ENCODE data around the gene RPUSD4. TPM values are rescaled to one million over a fixed set of nuclear protein-coding genes. Genes with fewer than 3 reads are reported as not detected.

Gene RPUSD4
- total RNA-seq, 4 donors from 2014 or later = 18.3 to 29.6 (median 23.3) TPM

DNA sequence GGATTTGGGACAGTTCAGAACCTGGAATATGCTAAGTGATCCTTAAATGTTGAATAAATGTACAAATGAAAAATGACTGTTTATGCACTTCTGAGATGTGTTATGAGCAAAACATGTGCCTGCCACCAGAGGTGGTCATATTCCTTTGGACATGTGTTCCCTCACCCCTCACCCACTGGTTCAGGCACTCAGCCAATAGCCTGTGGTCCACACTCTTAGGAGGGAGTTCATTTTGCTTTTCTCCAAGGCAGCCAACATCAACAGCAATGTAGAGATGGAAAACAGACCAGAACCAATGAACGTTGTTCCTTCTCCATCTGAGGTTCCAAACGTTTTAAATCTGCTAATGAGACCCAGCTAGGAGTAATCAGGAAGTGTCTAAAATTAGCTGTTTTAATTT, 44.0 kb downstream of the RPUSD4 start:
- DNase-seq (ENCODE audit: low spot score in 2 of 2) = no peak
- Histone ChIP-seq H3K4me3 (no peak overlapping the region), H3K36me3 (no peaks in the 10 kb centered on the region), H3K27ac (no peak overlapping the region), H3K27me3 (no peaks in the 10 kb centered on the region), H3K9me3 (no peaks in the 10 kb centered on the region), H3K4me1 (peaks cover 0 to 7% (median 0%) of the 10 kb centered on the region in 4 donors)
- TF ChIP-seq, protein P1, sequence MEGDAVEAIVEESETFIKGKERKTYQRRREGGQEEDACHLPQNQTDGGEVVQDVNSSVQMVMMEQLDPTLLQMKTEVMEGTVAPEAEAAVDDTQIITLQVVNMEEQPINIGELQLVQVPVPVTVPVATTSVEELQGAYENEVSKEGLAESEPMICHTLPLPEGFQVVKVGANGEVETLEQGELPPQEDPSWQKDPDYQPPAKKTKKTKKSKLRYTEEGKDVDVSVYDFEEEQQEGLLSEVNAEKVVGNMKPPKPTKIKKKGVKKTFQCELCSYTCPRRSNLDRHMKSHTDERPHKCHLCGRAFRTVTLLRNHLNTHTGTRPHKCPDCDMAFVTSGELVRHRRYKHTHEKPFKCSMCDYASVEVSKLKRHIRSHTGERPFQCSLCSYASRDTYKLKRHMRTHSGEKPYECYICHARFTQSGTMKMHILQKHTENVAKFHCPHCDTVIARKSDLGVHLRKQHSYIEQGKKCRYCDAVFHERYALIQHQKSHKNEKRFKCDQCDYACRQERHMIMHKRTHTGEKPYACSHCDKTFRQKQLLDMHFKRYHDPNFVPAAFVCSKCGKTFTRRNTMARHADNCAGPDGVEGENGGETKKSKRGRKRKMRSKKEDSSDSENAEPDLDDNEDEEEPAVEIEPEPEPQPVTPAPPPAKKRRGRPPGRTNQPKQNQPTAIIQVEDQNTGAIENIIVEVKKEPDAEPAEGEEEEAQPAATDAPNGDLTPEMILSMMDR (IDR thresholded peaks at IDR 0.05) = no peak
- no peak for TF ChIP-seq EP300 (IDR thresholded peaks at IDR 0.05)
- no peak for TF ChIP-seq POLR2A (IDR thresholded peaks at IDR 0.05)
- 30 to 40% methylated on average over 2 of the region's 2 CpGs for WGBS, 2 donors

DNA sequence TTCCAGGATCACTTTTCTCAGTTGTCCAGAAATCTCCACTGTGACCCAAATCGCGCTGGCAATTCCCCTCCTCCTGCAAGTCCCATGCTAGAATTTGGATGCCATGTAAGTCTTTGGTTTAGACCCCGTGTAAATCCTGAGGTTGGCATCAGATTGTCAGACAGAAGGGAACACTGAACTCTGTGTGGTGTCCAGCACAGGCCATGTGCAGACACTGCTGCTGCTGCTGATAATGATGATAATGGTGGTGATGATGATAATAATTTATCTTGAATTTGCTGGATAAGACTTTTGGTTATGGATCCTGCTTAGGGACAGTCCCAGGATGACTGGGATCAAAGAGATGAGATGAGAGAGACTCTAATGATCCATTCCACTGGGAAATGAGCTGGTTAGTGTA, 45.0 kb downstream of the RPUSD4 start:
- Histone ChIP-seq H3K36me3 (no peaks in the 10 kb centered on the region), H3K4me1 (peaks cover 0 to 7% (median 0%) of the 10 kb centered on the region in 4 donors), H3K27ac (no peak overlapping the region), H3K27me3 (no peaks in the 10 kb centered on the region), H3K9me3 (no peaks in the 10 kb centered on the region), H3K4me3 (no peak overlapping the region)
- TF ChIP-seq POLR2A (IDR thresholded peaks at IDR 0.05) = no peak
- TF ChIP-seq, protein P1 (IDR thresholded peaks at IDR 0.05) = no peak
- TF ChIP-seq EP300 (IDR thresholded peaks at IDR 0.05) = no peak
- DNase-seq (ENCODE audit: low spot score in 2 of 2) = no peak
- 89 to 94% methylated on average over 3 of the region's 3 CpGs for WGBS, 2 donors

DNA sequence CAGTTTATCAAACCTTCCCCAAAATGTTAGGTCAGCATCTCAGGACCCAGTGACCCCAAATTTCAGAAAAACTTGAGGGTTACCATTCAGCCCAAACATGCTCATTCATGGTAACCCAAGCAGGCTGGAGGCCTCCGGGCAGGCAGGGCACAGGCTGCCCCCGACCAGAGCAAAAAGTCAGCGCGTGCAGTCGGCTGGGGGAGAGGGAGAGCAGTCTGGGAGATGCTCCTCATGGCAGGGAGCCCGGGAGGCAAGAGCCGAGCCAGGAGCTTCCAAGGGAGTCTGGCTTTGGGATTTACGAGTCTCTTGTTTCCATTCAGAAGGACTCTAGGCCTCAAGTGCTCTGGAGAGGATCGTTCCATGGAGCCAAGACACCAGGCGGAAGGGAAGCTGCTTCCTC, 45.7 kb downstream of the RPUSD4 start:
- DNase-seq (ENCODE audit: low spot score in 2 of 2) = no peak

DNA sequence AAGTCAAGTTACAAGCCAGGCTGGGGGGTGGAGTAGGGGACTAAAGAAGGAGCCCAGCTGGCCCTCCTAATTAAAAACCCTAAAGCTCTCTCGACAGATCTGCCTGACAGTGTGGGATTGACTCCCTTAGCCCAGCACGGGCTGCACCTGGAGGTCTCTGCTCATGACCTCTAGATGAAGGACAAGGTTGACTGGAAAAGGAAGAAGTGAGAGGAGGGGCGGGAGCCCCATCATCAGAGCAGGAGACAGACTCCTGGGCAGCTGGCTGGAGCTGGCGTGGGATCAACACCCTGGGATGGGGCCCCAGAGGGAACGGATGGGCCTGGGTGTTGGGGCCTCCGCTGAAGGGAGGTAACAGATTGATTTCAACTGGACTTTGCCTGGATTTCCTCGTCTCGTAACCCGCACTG, 46.1 kb downstream of the RPUSD4 start:
- no peak overlapping the region for H3K27ac ChIP-seq
- H3K4me1 ChIP-seq = peaks cover 0 to 7% (median 0%) of the 10 kb centered on the region in 4 donors
- WGBS, 2 donors = 74 to 83% methylated on average over 9 of the region's 9 CpGs
- H3K4me3 ChIP-seq = no peak overlapping the region
- no peaks in the 10 kb centered on the region for H3K36me3 ChIP-seq
- no peak for TF ChIP-seq EP300 (IDR thresholded peaks at IDR 0.05)
- no peak for TF ChIP-seq POLR2A (IDR thresholded peaks at IDR 0.05)
- TF ChIP-seq, protein P1 (IDR thresholded peaks at IDR 0.05) = no peak
- H3K9me3 ChIP-seq = no peaks in the 10 kb centered on the region
- no peak for DNase-seq (ENCODE audit: low spot score in 2 of 2)
- H3K27me3 ChIP-seq = no peaks in the 10 kb centered on the region

More for the DNA sequence above, 45.7 kb downstream of the RPUSD4 start:
- WGBS, 2 donors = 60 to 76% methylated on average over 10 of the region's 10 CpGs
- H3K4me3 ChIP-seq = no peak overlapping the region
- H3K4me1 ChIP-seq = peaks cover 0 to 7% (median 0%) of the 10 kb centered on the region in 4 donors
- H3K27ac ChIP-seq = no peak overlapping the region
- no peaks in the 10 kb centered on the region for H3K9me3 ChIP-seq
- H3K36me3 ChIP-seq = no peaks in the 10 kb centered on the region
- TF ChIP-seq, protein P1 (IDR thresholded peaks at IDR 0.05) = no peak
- no peak for TF ChIP-seq EP300 (IDR thresholded peaks at IDR 0.05)
- no peak for TF ChIP-seq POLR2A (IDR thresholded peaks at IDR 0.05)
- no peaks in the 10 kb centered on the region for H3K27me3 ChIP-seq

DNA sequence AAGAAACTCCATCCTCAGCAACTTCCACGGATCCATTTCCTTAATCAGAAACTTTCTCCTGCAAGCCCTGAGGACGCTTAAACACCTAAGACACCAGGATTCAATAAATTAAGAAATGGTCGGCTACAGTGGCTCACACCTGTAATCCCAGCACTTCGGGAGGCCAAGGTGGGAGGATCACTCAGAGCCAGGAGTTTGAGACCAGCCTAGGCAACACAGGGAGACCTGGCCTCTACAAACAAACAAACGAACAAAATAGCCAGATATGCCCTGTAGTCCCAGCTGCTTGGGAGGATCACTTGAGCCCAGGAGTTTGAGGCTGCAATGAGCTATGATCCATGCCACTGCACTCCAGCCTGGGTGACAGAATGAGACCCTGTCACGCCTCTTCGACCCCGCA, 46.7 kb downstream of the RPUSD4 start:
- H3K27me3 ChIP-seq = no peaks in the 10 kb centered on the region
- DNase-seq (ENCODE audit: low spot score in 2 of 2) = no peak
- 91 to 94% methylated on average over 8 of the region's 8 CpGs for WGBS, 2 donors

More for the DNA sequence above, 46.7 kb downstream of the RPUSD4 start:
- Histone ChIP-seq H3K9me3 (no peaks in the 10 kb centered on the region), H3K4me3 (no peak overlapping the region), H3K27ac (no peak overlapping the region), H3K36me3 (no peaks in the 10 kb centered on the region), H3K4me1 (peaks cover 0 to 7% (median 0%) of the 10 kb centered on the region in 4 donors)
- TF ChIP-seq, protein P1 (IDR thresholded peaks at IDR 0.05) = no peak
- TF ChIP-seq POLR2A (IDR thresholded peaks at IDR 0.05) (no peak), EP300 (IDR thresholded peaks at IDR 0.05) (no peak)
